ENCODE data around the gene CDK14. TPM values are rescaled to one million over a fixed set of nuclear protein-coding genes. Genes with fewer than 3 reads are reported as not detected.

CDK14 gene
- total RNA-seq, 1 experiment from 2014 or later: 39.1 TPM

GRCh38 chr7:90669492-90669891 is 73.4 kb downstream of the CDK14 start:
- no peaks in the 10 kb centered on the region for H3K79me2 ChIP-seq (ENCODE audit: low read depth)
- intact Hi-C loops (cut with micrococcal nuclease; ENCODE audit: unreplicated experiment): no loop called here

GRCh38 chr7:90671571-90671970 is 75.5 kb downstream of the CDK14 start:
- no peaks in the 10 kb centered on the region for H3K9me2 ChIP-seq (ENCODE audit: insufficient read depth)
- H3K27me3 ChIP-seq (ENCODE audit: insufficient read depth, low read depth): no peaks in the 10 kb centered on the region
- no peak overlapping the region for H3K4me3 ChIP-seq
- ChIA-PET POLR2A (ENCODE audit: unreplicated experiment) (no interaction called here), CTCF (no interaction called here)
- no peak overlapping the region for H2AFZ ChIP-seq
- no peak overlapping the region for H3K4me2 ChIP-seq
- no peaks in the 10 kb centered on the region for H3K36me3 ChIP-seq (ENCODE audit: low read depth)
- H3F3A ChIP-seq (ENCODE audit: insufficient read depth, low read depth): no peaks in the 10 kb centered on the region
- H4K20me1 ChIP-seq (ENCODE audit: insufficient read depth): 0 out of 2 replicates have a peak, but pooled peaks cover 3% of the 10 kb centered on the region
- intact Hi-C loops (cut with micrococcal nuclease; ENCODE audit: unreplicated experiment): no loop called here
- no TSS peak for BruUV-seq (replicated peaks)
- TF ChIP-seq EZH2 (IDR thresholded peaks at IDR 0.05; ENCODE audit: low read depth) (no peak), CTCF (conservative IDR thresholded peaks at IDR 0.05) (no peak)
- no peaks in the 10 kb centered on the region for H3K79me2 ChIP-seq (ENCODE audit: low read depth)
- no peaks in the 10 kb centered on the region for H3K4me1 ChIP-seq (replicated peaks; ENCODE audit: insufficient read depth)
- H3K27ac ChIP-seq: no peak overlapping the region
- no peak for DNase-seq
- no peaks in the 10 kb centered on the region for H3K9me3 ChIP-seq (ENCODE audit: insufficient read depth, low read depth)

More at GRCh38 chr7:90669492-90669891, 73.4 kb downstream of the CDK14 start:
- Histone ChIP-seq H3K36me3 (ENCODE audit: low read depth) (no peaks in the 10 kb centered on the region), H3K27ac (no peak overlapping the region), H3K9me3 (ENCODE audit: insufficient read depth, low read depth) (no peaks in the 10 kb centered on the region), H4K20me1 (ENCODE audit: insufficient read depth) (0 out of 2 replicates have a peak, but pooled peaks cover 3% of the 10 kb centered on the region), H3K4me3 (no peak overlapping the region), H3K27me3 (ENCODE audit: insufficient read depth, low read depth) (no peaks in the 10 kb centered on the region), H3K4me1 (replicated peaks; ENCODE audit: insufficient read depth) (no peaks in the 10 kb centered on the region), H3K9me2 (ENCODE audit: insufficient read depth) (no peaks in the 10 kb centered on the region), H2AFZ (no peak overlapping the region), H3K4me2 (no peak overlapping the region), H3F3A (ENCODE audit: insufficient read depth, low read depth) (no peaks in the 10 kb centered on the region)
- ChIA-PET POLR2A (ENCODE audit: unreplicated experiment) (interaction anchor here (0.6 kb wide), 1 partner anchor 29 kb away, joined by 3 read pairs; no protein-coding TSS in a partner anchor), CTCF (no interaction called here)
- no peak for DNase-seq
- BruUV-seq (replicated peaks): no TSS peak
- TF ChIP-seq EZH2 (IDR thresholded peaks at IDR 0.05; ENCODE audit: low read depth) (no peak), CTCF (conservative IDR thresholded peaks at IDR 0.05) (no peak)

GRCh38 chr7:90672210-90672609 is 76.1 kb downstream of the CDK14 start:
- no peaks in the 10 kb centered on the region for H3K4me1 ChIP-seq (replicated peaks; ENCODE audit: insufficient read depth)
- no peaks in the 10 kb centered on the region for H3F3A ChIP-seq (ENCODE audit: insufficient read depth, low read depth)
- POLR2A ChIA-PET (ENCODE audit: unreplicated experiment): no interaction called here
- intact Hi-C loops (cut with micrococcal nuclease; ENCODE audit: unreplicated experiment): no loop called here
- no peak overlapping the region for H2AFZ ChIP-seq
- 0 out of 2 replicates have a peak, but pooled peaks cover 3% of the 10 kb centered on the region for H4K20me1 ChIP-seq (ENCODE audit: insufficient read depth)
- H3K4me2 ChIP-seq: no peak overlapping the region
- CTCF ChIA-PET: no interaction called here
- no peak for TF ChIP-seq EZH2 (IDR thresholded peaks at IDR 0.05; ENCODE audit: low read depth)
- TF ChIP-seq CTCF (conservative IDR thresholded peaks at IDR 0.05): no peak
- no peak for DNase-seq
- no peak overlapping the region for H3K27ac ChIP-seq
- H3K36me3 ChIP-seq (ENCODE audit: low read depth): no peaks in the 10 kb centered on the region
- BruUV-seq (replicated peaks): no TSS peak
- no peak overlapping the region for H3K4me3 ChIP-seq
- no peaks in the 10 kb centered on the region for H3K27me3 ChIP-seq (ENCODE audit: insufficient read depth, low read depth)
- H3K9me2 ChIP-seq (ENCODE audit: insufficient read depth): no peaks in the 10 kb centered on the region
- H3K79me2 ChIP-seq (ENCODE audit: low read depth): no peaks in the 10 kb centered on the region
- no peaks in the 10 kb centered on the region for H3K9me3 ChIP-seq (ENCODE audit: insufficient read depth, low read depth)
